NCI-H2196 (cell line): ENCODE results near the gene SNX8.
A peak's percentile ranks its signal among the peaks of the same experiment; 100 is the strongest.

Source experiments
- DNase-seq: peaks from one replicate; lab custom pipeline; 2025; ENCODE audit not compliant: unreplicated experiment; lab: John Stamatoyannopoulos, UW

SNX8 gene

DNA sequence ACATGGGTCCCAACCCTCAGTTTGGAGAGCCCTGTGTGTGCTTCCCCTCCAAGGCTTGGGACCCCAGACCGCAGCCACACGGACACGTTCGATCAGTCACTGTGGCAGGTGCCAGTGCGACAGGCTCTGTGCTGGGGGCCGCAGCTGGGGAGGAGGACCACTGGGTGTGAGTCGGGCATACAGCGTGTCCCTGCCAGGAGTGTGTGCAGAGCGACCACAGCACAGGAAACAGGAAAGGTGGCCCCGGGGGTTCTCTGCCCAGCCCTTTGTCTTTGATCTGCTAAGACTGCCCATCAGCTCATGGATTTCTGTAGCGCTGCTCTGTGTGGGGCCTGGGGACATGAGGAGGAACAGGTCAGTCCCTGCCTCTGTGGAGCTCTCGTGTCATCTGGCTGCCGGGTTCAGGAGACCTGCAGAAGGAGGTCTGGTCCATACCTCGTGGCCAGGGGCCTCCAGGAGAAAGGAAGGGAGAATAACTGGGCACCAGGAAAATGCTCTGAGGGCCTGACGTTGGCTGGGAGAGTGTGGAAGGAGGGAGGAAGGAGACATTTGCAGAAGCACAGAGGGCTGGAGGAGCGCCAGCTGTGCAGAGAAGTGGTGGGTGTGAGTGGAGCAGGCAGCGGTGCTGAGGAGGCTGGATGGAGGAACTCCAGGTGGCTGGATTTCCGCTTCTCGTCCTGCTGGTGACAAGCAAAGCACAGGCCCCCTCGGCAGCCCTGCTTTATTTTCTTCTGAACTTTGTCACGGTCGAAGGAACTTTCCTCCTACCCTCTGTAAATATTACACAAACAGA is 68.2 kb downstream of the SNX8 start:
- no peak for DNase-seq

DNA sequence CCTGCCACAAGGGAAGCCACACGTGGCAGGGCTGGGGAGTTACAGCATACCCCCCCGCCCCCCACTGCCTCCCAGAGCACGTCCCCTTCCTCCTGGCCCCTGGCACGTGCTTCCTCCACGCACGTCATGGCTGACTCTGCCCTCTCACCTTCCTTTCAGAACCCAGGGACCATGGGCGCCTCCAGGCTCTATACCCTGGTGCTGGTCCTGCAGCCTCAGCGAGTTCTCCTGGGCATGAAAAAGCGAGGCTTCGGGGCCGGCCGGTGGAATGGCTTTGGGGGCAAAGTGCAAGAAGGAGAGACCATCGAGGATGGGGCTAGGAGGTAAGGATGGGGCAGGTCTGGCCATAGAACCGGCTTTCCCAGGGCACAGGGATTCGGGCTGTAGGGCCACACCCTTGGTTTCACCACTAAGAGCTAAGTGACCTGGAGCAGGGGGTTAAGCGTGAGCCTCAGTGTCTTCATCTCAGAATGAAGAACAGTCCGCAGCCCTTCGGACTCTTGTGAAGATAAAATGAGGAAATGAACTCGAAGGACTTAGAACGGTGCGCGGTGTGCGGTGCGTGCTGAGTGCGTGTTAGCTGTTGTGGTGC is 69.7 kb downstream of the SNX8 start:
- no peak for DNase-seq

DNA sequence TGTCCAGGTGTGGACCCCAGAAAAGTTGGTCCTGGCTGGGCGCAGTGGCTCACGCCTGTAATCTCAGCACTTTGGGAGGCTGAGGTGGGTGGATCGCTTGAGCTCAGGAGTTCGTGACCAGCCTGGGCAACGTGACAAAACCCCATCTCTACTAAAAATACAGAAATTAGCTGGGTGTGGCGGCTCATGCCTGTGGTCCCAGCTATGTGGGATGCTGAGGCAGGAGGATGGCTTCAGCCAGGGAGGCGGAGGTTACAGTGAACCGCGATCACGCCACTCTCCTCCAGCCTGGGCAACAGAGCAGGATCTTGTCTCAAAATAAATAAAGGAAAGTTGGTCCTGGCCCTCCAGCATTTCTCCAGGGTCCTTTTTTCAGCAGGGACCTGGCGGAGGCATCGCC is 70.8 kb downstream of the SNX8 start:
- DNase-seq, result no peak

DNA sequence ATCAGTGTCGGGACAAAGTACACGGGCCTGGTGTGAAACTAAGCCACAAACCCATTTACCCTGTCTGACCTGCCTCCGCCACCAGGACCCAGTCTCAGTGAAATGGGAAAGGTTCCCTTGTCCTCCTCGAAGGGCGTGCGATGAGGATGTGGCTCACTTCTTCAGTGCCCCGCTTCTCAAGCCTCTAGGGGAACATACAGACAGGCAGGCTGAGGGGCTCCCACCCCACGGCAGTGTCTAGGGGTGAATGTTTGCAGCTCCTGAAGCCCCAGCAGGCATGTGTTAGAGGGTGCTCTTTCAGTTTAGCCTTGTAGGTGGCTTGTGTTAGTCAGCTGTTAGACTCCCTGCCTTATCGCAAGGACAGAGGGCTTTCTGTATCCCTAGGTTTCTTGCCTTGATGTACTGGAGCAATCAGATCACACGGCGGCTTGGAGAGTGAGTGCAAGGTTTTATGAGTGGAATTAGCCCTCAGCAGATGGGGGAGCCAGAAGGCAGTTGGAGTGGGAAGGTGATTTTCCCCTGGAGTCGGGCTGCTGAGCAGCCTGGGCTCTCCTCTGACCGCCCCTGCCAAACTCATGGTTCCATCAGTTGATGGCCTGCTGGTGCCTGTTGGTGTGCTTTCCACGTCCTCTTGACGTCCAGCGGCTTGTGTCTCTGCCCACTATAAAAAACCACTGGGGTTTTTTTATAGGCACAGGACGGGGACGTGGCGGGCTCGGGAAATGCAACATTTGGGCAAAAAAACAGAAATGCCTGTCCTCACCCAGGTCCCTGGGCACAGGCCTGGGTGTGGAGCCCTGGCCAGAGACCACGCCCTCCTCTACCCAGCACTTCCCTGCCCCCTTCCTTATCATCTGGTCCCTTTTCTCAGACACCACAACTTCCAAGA is 71.5 kb downstream of the SNX8 start:
- DNase-seq, result peak; percentile 10

DNA sequence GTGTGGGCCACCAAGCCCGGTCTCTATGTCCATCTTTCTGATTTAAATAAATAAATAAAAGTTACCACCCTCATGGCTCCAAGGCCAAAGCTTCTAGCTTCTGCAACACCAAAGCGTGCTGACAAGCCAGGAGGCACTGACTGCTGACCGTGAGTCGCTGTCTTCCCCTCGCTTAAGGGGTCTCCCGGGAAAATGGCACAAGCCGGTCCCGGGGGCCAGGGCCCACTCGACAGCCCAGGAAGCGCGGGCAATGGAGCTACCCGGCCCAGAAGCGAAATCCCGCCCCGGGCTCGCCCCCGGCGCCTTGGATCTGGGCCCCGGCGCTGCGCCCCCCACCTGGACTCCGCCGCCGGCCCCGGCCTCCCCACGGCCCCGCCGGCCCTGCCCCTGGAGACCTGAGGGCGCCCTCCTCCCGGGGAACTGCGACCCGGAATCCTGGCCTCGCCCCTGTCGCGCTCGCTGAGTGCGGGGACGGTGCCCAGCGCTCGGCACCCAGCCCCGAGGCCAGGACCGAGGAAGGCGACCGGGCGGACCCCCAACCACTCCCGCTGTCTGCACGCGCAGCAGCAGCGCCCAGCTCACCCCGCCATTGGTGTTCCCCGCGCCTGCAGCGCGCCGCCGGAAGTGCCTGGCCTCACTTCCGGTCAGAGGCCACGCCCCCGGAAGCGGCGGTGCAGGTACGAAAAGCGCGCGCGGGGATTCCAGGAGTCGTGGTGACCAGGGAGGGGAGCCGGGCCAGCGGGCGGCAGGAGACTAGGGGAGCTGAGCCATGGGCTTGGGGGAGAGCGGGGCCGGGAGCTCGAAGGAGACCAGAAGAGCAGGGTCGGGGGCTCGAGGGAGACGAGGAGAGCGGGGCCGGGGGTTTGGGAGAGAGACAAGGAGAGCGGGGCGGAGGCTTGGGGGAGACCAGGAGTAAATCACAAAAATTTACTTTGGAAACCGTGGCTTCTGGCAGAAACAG is 72.4 kb downstream of the SNX8 start, which contains the start of the genes MRM2 and NUDT1:
MRM2 (minus strand) TSS at position 626 of the 961 bp plus-strand sequence; CDS start at position 590, 36 bp downstream.
NUDT1 (plus strand) TSS at position 647 of the 961 bp plus-strand sequence. CDS start 2,349 bp downstream, outside the sequence.
- DNase-seq, result peak; percentile 90

DNA sequence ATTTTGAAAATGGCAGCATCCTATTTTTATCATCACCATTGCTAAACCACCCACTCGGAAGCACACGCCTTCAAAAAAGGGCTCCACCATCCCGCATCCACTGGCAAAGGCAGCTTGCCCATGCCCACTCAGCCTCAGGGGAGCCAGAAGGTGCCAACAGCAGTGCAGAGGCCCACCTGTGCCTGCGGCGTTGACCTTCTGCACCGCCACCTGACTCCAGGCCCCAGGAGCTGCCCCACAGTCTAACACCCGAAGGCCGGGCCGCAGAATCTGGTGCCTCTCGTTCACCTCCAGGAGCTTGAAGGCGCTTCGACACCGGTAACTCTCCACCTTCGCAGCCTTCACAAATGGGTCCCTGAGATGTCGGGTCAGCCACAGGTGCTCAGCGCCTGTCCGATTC is 75.0 kb downstream of the SNX8 start:
- no peak for DNase-seq

DNA sequence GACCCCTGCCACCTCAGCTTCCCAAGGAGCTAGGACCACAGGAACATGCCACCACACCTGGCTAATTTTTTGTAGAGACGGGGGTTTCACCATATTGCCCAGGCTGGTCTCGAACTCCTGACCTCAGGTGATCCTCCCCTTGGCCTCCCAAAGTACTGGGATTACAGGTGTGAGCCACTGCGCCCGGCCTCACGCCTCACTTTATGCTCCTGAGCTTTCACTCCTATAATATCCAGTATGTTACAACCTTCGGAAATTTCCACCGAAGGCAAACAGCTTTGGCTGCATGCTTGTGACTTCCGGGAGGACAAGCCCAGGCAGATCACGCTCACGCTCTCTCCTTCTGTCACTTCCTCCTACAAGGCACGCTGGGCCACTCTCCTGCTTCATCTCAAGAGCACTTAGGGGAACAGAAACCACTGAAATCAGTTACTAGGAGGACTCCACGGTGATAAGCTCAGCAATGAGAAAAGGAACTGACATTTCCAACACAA is 77.1 kb downstream of the SNX8 start:
- DNase-seq, result no peak

DNA sequence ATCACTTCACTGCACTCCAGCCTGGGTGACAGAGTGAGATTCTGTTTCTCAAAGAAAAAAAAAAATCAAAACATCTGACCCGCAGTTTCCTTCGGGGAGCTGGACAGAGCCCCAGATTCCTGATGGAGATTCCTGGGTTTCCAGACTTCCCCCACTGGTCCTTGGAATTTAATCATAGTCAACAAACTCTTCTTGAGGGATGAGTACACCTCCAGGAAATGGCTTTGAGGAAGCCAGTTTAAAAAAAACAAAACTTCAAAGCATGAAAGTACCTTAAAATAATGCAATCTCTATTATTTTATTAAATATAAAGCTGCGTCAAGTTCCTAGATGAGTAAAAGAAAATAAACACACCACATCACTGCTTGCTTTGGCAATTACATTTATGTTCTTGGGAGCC is 80.3 kb downstream of the SNX8 start:
- DNase-seq, result no peak

DNA sequence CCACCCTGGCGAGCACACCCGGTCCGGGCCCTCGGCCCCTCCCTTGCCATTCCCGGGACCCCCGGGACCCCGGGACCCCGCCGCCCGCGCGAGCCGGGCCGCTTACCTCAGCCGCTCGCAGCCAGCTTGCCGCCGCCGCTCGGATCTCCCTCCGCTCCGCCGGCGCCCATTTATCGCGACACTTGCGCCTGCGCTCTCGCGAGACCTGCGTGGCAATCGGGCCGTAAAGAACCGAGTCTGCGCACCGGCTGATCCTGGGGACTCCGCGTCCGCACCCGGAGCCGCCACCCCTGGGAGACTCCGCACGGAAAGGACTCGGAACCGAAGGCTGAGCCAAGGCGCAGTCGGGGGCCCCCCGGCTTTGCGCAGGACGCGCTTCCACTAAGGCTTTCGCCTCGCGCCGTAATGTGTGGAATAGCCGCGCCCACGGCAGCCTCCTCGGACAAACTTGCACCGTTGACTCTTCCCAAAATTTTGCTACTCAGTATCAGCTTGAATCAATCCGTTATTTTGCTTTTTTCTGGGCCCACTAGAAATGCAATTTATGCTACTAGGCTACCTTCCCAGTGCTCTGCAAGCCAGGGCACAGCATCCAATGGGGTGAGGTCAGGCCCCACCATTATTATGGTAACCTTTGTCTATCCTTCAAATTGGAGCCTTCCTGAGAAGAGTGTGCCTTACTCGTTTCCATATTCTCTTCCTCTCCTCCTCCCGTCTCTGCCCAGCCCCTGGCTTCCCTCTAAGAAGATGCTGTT is 81.3 kb downstream of the SNX8 start, which contains the start of gene MAD1L1:
MAD1L1 (minus strand) TSS at position 180 of the 755 bp plus-strand sequence. CDS start 2,812 bp downstream, outside the sequence.
- DNase-seq, result peak; percentile 86

DNA sequence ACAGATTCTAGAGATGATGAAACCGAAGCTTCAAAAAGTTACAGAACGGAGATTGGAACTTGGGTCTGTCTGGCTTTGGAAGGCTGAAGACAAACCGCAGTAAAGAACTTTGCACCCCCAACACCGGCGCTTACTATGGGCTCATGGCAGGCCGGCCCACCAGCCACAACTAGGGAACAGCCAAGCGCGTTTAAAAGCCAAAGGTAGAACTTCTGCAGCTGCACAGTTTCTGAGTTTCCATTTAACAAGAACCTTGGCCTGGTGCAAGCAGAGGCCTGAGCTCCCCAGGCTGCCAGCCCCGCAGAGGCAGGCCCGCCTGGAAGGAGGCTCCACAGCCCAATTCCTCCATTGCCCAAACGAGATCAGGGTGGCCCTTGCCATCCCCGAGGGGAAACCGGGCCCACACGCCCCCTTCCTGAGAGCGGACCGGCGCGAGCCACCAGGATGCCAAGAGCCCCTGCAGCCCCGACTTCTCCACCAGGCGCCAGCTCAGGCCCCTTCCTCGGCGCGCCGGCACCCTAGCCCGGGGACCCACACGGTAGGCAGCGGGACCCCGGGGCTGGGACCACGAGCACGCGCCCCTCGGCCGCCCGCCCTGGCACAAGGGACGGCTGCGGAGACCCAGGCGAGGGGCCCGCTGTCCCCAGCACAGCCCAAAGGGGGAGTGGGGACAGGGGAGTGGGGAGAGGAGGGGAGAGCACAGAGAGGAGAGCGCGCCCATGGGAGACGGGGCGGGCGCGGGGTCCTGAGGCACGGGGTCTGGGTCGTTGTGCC is 82.1 kb downstream of the SNX8 start:
- no peak for DNase-seq

DNA sequence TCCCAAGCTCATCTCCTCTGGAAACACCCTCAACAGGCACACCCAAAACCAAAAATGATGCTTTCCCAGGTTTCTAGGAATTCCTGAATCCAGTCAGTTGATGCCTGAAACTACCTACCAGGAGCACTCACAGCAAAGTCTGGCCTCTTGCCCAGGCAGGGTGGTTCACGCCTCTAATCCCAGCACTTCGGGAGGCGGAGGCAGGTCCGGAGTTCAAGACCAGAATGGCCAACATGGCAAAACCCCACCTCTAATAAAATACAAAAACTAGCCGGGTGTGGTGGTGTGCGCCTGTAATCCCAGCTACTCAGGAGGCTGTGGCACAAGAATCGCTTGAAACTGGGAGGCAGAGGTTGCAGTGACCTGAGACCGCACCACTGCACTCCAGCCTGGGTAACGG is 83.4 kb downstream of the SNX8 start:
- no peak for DNase-seq

DNA sequence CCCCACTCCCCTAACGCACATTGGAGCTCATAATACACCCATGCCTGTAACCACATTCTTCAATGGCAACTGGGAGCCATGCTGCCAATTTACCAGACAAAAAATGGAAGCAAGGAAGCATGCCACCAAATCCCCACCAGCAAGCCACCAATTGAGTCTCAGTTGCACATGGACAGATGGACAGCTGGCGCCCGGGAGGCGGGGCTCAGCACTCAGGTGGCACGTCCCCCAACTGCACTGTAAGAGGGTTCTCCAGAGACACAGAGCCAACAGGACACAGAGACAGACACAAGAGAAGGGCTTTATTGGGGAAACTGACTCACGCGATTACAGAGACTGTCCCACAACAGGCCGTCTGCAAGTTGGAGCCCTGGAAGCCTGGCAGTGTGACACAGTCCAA is 84.0 kb downstream of the SNX8 start:
- DNase-seq, result no peak

DNA sequence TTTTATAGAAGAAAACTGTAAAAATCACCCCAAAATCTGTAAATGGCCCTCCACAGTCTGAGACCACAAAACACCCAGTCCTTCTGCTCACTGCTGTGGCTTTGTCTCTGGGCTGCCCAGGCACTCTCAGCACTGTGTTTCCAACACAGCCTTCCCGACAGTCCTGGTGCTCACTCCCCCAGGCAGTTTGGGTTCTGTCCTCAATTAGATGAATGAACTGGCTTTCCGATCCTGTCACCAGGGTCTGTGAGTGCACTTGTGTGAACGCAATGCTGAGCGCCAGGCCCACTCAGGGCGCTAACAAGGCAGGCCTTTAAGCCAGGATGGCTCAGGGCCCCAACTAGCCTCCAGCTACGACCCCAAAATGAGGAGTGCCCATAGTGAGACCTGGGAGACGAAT is 84.8 kb downstream of the SNX8 start:
- no peak for DNase-seq

DNA sequence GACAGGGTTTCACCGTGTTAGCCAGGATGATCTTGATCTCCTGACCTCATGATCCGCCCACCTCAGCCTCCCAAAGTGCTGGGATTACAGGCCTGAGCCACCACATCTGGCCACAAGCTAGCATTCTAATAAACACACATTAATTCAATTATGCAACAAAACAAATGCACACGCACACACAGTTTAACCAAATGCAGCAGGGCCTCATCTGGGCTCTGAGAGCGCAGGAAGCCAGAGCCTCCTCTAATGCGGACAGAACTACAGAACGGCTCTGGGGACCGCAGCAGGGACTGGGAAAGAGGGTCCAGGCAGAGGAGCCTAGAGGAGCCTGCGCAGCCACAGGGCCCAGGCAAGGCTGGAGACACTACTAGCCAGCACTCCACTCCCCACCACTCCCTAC is 85.3 kb downstream of the SNX8 start:
- no peak for DNase-seq

DNA sequence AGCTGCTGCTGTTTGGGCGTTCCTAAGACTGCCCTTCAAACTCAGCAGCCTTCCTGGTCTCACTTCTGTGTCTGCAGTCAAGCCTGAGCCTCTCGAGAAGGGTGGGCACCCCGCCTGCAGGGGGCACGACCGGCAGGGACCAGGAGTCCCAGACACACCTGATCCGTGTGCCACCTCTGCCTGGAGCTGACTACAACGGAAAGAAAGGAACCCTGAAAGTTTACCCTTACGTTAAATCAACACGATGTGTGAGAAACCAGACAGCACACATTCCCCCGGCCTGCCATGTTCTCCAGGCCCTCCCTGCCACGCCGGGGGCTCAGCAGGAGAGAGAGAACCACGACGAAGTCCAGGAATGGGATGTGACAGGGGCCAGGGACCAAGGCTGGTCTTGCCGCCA is 86.5 kb downstream of the SNX8 start:
- no peak for DNase-seq

DNA sequence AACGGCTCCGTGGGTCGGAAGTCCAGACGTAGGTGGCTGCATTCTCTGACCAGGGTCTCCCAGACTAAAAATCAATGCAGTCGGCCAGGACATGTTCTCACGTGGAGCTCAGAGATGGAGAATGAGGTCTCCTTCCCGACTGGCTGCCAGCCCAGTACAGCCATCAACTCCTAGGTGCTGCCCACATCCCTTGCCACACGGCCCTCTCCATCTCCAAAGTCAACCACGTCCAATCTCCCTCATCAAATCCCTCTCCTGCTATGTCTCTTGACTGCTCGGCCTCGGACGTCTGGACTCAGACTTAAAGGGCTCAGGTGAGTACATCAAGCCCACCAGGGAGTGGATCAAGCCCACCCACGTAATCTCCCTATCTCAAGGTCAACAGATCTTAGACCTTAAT is 88.4 kb downstream of the SNX8 start:
- DNase-seq, result no peak

DNA sequence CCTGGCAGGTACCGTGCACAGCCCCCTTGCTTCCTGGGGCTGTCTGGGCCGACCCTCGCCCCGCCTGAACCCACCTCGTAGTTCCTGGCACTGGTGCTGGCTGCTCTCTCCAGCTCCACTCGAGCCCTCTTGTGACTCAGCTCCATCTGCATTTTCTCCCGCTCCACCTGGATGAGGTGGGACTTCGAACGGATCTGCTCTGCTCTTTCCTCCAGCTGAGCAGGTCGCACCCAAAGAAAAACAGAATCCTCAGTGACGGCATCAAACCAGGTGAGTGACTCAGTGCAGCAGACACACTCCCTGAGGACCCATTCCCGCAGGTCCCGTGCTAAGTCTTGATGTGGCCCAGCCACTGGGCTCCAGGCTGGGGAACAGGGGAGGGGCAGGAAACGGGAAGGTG is 88.9 kb downstream of the SNX8 start:
- no peak for DNase-seq

DNA sequence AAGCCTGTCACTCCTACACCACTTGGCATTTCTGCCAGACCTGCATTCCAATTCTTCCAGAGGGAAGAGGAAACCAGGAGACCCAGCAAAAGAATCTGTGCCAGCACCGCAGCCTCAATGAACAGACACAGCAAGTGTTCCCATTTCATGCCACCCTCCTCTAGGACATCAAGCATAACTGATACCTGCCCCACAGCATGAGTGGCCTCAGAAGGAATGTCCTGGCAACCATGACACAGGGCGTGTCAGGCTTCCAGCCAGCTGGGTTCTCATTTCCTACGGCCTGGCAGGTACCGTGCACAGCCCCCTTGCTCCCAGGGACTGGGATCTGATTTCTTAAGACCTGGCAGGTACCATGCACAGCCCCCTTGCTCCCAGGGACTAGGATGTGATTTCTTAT is 89.3 kb downstream of the SNX8 start:
- no peak for DNase-seq

DNA sequence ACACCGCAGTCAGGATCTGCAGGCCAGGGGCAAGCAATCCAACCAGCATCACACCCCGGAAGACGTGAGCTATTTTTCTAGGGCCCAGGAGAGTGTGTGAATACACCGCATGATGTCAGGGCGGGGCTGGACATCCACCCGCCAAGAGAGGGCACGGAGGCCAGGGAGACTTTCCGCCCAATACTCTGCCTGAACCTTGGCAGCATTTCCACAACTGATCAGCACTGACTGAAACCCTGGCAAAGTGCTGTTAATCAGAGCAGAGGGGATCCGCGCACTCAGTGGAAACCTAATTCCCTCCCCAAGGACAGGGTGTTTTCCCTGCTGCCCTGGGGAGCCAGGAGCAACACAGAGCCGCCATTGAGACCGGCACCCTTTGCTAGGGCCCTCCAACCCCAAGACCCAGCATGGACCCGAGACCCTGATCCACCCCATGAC is 89.7 kb downstream of the SNX8 start:
- no peak for DNase-seq
